NOMO-1 treated with dmso at 0.1 percent for 144 hours (cell line): ENCODE data around the gene ANO6.

Experiments
- DNase-seq: peaks from one replicate; lab custom pipeline; 2025; ENCODE audit not compliant: unreplicated experiment; lab: John Stamatoyannopoulos, UW

Gene ANO6

GRCh38 chr12:45433441-45433868, 217.6 kb downstream of the ANO6 start:
- no peak for DNase-seq

- no peak for DNase-seq
Observed at GRCh38 chr12:45434094-45434493, 218.2 kb downstream of the ANO6 start.

GRCh38 chr12:45435945-45436710, 220.2 kb downstream of the ANO6 start:
- peak; percentile 72 for DNase-seq

GRCh38 chr12:45439039-45439438, 223.1 kb downstream of the ANO6 start:
- DNase-seq, result no peak

- no peak for DNase-seq
Observed at GRCh38 chr12:45446013-45446412, 230.1 kb downstream of the ANO6 start.

- DNase-seq, result no peak
Observed at GRCh38 chr12:45458238-45458637, 242.3 kb downstream of the ANO6 start.

GRCh38 chr12:45458854-45459807, 243.2 kb downstream of the ANO6 start:
- no peak for DNase-seq

- no peak for DNase-seq
Observed at GRCh38 chr12:45462506-45462905, 246.6 kb downstream of the ANO6 start.

- no peak for DNase-seq
Observed at GRCh38 chr12:45464699-45465098, 248.8 kb downstream of the ANO6 start.

- no peak for DNase-seq
Observed at GRCh38 chr12:45468751-45469615, 253.1 kb downstream of the ANO6 start.

GRCh38 chr12:45469902-45470301, 254.0 kb downstream of the ANO6 start:
- DNase-seq, result no peak

- DNase-seq, result no peak
Observed at GRCh38 chr12:45473636-45474035, 257.7 kb downstream of the ANO6 start.

- no peak for DNase-seq
Observed at GRCh38 chr12:45475594-45475993, 259.7 kb downstream of the ANO6 start.

GRCh38 chr12:45477526-45477925, 261.6 kb downstream of the ANO6 start:
- DNase-seq, result no peak

GRCh38 chr12:45478931-45479330, 263.0 kb downstream of the ANO6 start:
- DNase-seq, result no peak

GRCh38 chr12:45481746-45482145, 265.9 kb downstream of the ANO6 start:
- no peak for DNase-seq

- DNase-seq, result no peak
Observed at GRCh38 chr12:45483571-45483970, 267.7 kb downstream of the ANO6 start.
